GM21360 (cell line): Measurements from ENCODE around the gene ADAM12.

Source experiments
- ATAC-seq: cut with Tn5 transposase; IDR thresholded peaks from one replicate; pipeline ENCODE4 v1.9.1; 2021; ENCODE audit warnings: mild to moderate bottlenecking, moderate library complexity; ENCODE audit not compliant: unreplicated experiment

Gene ADAM12

GRCh38 chr10:126090911-126091728, 297.2 kb downstream of the ADAM12 start:
- no peak for ATAC-seq

- no peak for ATAC-seq
Observed at GRCh38 chr10:126090443-126090842, 297.8 kb downstream of the ADAM12 start.

- no peak for ATAC-seq
Observed at GRCh38 chr10:126087796-126088505, 300.3 kb downstream of the ADAM12 start.

GRCh38 chr10:126087153-126087680, 301.1 kb downstream of the ADAM12 start:
- ATAC-seq: no peak

- no peak for ATAC-seq
Observed at GRCh38 chr10:126085806-126086205, 302.5 kb downstream of the ADAM12 start.

- no peak for ATAC-seq
Observed at GRCh38 chr10:126084369-126084768, 303.9 kb downstream of the ADAM12 start.

GRCh38 chr10:126083009-126083408, 305.3 kb downstream of the ADAM12 start:
- ATAC-seq: no peak

DNA sequence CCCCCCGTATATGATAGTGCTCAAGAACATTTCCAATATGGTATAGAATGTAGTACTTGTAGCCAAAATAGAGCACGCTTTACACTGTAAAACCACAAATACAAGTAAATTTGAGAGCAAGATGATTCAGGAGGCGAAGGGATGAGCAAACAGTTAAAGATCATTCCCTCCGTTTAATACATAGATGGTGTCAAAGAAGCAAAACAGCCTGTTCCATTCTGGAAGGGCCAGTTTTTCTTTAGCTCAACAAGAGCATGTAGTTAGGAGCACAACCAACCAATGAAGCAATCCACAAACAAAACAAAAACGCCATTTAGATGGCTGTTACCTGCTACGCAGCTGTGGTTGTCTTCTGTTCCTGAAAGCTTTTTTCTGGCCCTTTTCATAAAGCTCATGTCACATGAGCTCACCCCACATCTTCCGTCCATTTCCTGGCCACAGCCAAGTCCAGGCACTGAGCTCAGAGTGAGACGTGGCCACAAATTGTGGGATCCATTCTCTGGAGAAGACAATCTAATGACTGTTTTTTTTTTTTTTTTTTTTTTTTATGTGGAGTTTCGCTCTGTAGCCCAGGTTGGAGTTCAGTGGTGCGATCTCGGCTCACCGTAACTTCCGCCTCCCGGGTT, 306.3 kb downstream of the ADAM12 start:
- ATAC-seq: no peak

- ATAC-seq: no peak
Observed at GRCh38 chr10:126080879-126081411, 307.3 kb downstream of the ADAM12 start.

- ATAC-seq: no peak
Observed at GRCh38 chr10:126080291-126080825, 307.9 kb downstream of the ADAM12 start.

DNA sequence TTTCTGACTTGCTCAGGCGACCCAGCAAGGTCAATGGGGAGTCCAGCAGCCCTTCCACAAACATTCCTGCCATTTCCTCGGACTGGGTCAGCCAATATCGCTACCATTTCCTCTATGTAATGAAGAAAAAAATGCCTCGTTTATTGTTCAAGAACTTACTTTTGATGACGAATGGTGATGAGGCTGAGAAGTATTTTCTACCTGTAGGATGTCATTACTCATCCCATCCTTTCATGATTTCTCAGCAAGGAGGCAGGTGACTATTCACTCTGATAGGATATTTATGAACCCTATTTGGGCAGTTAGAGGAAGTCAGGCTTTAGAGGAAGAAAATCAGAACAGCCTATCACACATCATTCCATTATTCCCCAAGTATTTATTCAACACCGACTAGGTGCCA, 313.3 kb downstream of the ADAM12 start:
- ATAC-seq: no peak

DNA sequence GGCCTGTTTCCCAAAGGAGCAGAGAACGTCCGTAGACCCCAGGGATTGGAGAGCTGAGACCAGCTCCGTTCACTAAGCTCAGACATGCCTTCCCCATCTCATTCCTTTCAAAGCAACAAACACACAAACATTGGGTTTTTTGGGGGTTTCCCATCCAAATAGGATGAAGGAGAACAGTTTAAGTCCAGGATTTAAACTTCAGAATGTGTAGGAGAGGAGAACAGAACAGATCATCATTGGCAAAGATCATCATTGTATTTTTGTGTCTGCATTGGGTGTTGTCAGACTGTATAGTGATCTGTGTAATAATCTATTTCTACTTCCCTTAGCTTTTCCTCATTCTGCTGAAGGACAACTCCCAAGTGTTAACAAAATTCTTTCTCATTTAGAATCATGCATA, 314.0 kb downstream of the ADAM12 start:
- ATAC-seq: no peak

DNA sequence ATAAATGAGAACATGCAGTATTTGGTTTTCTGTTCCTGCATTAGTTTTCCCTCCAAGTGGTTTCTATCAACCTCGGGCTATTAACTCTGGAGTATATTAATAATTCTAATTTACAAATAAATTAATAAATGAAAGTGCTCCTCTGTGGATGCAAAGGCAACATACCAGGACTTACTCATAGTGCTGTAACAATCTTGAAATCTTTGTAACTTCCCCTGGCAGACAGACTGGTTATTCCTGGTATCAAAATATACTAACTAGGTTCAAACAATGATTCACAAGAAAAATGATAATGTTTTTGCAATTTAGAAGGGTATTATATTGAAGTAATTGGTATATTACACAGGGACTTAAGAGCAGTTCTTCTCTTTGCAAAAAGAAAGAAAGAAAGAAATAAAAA, 314.7 kb downstream of the ADAM12 start:
- no peak for ATAC-seq

GRCh38 chr10:126072622-126073021, 315.7 kb downstream of the ADAM12 start:
- no peak for ATAC-seq

GRCh38 chr10:126070476-126071215, 317.6 kb downstream of the ADAM12 start:
- no peak for ATAC-seq

- no peak for ATAC-seq
Observed at GRCh38 chr10:126068322-126068721, 320.0 kb downstream of the ADAM12 start.

DNA sequence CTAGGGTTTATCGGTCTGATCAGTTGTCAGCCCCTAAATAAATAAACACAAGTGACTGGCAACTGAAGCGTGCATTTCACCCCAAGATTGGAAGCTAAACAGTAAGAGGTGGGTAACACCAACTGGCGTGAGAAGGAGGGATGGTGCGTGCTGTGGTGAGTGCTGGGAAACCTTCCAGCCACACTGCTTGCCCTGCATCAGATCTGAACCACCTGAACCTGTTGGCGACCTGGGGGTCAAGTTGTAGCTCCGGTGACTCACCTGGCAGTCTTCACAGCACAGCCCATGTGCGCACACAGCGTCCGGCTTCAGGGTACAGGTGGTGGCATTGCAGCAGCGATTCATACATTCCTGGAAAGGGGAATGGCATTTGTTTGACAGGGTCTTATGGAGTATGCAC, 321.8 kb downstream of the ADAM12 start:
- ATAC-seq: no peak

- ATAC-seq: no peak
Observed at GRCh38 chr10:126065751-126066377, 322.4 kb downstream of the ADAM12 start.

- ATAC-seq: no peak
Observed at GRCh38 chr10:126064512-126064911, 323.8 kb downstream of the ADAM12 start.

DNA sequence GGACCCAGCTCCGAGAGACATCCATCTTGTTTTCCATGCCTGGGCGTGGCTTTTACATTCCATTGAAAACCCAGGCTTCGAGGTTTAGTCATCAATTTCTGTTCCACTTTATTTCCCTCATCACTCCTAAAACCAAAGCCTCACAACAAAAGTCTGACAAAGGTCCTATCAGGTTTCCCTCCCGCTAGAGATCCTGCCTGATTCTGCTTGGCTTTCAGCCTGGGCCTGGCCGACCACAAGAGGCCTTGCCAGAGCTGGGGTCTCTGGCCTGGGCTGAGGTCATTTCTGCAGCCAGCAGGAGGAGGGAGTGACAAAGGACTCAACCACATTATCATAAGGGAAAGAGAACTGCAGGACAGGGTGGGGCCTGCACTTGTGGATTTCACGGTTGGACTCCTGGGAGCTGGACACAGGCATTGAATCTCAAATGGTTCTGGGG, 324.9 kb downstream of the ADAM12 start:
- no peak for ATAC-seq
